ENCODE data around the gene TEX101.

DNA sequence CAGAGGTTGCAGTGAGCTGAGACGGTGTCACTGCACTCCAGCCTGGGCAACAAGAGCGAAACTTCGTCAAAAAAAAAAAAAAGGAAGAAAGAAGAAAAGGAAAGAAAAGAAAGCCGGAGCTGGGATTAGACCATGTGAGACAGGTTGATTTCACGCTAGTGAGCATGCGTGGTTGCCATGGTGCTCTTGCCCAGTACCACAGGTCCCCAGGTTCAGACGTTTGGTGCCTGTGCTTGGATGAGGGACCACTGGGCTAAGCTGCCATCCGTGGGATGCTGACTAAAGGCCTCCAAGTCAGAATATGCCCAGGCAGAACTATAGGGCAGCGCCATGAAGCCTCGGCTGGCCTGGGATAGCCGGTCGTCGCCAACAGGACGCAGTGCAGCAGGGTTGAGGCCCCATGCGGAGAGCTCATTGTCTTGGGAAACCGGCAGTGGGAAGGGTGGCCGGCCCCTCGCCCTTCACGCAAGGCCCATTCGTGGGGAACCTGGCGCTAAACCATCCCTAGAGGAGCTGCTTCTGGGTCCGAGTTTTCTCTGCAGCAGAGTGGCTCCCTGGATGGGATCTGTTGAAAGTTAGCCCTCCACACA lies 7.2 kb upstream of the TEX101 start:
- TF ChIP-seq, protein P1, sequence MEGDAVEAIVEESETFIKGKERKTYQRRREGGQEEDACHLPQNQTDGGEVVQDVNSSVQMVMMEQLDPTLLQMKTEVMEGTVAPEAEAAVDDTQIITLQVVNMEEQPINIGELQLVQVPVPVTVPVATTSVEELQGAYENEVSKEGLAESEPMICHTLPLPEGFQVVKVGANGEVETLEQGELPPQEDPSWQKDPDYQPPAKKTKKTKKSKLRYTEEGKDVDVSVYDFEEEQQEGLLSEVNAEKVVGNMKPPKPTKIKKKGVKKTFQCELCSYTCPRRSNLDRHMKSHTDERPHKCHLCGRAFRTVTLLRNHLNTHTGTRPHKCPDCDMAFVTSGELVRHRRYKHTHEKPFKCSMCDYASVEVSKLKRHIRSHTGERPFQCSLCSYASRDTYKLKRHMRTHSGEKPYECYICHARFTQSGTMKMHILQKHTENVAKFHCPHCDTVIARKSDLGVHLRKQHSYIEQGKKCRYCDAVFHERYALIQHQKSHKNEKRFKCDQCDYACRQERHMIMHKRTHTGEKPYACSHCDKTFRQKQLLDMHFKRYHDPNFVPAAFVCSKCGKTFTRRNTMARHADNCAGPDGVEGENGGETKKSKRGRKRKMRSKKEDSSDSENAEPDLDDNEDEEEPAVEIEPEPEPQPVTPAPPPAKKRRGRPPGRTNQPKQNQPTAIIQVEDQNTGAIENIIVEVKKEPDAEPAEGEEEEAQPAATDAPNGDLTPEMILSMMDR (IDR thresholded peaks at IDR 0.05): no peak
- no peak for TF ChIP-seq POLR2A (IDR thresholded peaks at IDR 0.05)

Data from right lobe of liver (tissue), 4 donors.